HUES64 (cell line): ENCODE data around the gene KIAA1549.

Experiments
- H3K27ac ChIP-seq: 2 replicates; pipeline ENCODE4 v1.7.0; 2013; ENCODE audit warnings: low read depth, low read length, inconsistent platforms
- H3K27me3 ChIP-seq: 2 replicates; pipeline ENCODE4 v1.6.1; 2013; ENCODE audit warnings: mild to moderate bottlenecking, low read length; ENCODE audit not compliant: insufficient read depth
- H3K36me3 ChIP-seq: 2 replicates; pipeline ENCODE4 v1.6.1; 2013; ENCODE audit warnings: mild to moderate bottlenecking, low read length; ENCODE audit not compliant: insufficient read depth
- H3K4me1 ChIP-seq: 2 replicates; pipeline ENCODE4 v1.6.1; 2013; ENCODE audit warnings: mild to moderate bottlenecking, low read length, moderate library complexity; ENCODE audit not compliant: insufficient read depth
- H3K4me3 ChIP-seq: 2 replicates; pipeline ENCODE4 v1.5.1; 2013; ENCODE audit warnings: mild to moderate bottlenecking, low read length, moderate library complexity
- H3K9ac ChIP-seq: 2 replicates; pipeline ENCODE4 v1.6.1; 2013; ENCODE audit warnings: mild to moderate bottlenecking, low read depth, low read length
- H3K9me3 ChIP-seq: 2 replicates; pipeline ENCODE4 v1.6.1; 2013; ENCODE audit warnings: low read depth, low read length; ENCODE audit not compliant: insufficient read depth
- WGBS: fragments of 150-250, 120-280 bp; methylation state at CpG from one replicate; pipeline ENCODE4 v1.1.7; 2013; ENCODE audit warnings: missing lambda C conversion rate; 5-methylcytosine and 5-hydroxymethylcytosine counted together

Gene KIAA1549

GRCh38 chr7:138974103-138974502 is 7.1 kb downstream of the KIAA1549 start:
- H3K9ac ChIP-seq, result no peak overlapping the region
- no peak overlapping the region for H3K4me3 ChIP-seq
- WGBS, result 56% methylated on average over 4 of the region's 4 CpGs
- H3K4me1 ChIP-seq, result peaks cover 44% of the 10 kb centered on the region
- H3K27me3 ChIP-seq, result no peaks in the 10 kb centered on the region
- no peak overlapping the region for H3K27ac ChIP-seq
- H3K36me3 ChIP-seq, result no peaks in the 10 kb centered on the region
- no peaks in the 10 kb centered on the region for H3K9me3 ChIP-seq

GRCh38 chr7:138970952-138971351 is 10.2 kb downstream of the KIAA1549 start:
- Histone ChIP-seq H3K9me3 (no peaks in the 10 kb centered on the region), H3K27ac (no peak overlapping the region), H3K4me1 (peaks cover 28% of the 10 kb centered on the region), H3K4me3 (no peak overlapping the region), H3K27me3 (no peaks in the 10 kb centered on the region), H3K9ac (no peak overlapping the region), H3K36me3 (no peaks in the 10 kb centered on the region)
- WGBS, result 90% methylated on average over 6 of the region's 6 CpGs

DNA sequence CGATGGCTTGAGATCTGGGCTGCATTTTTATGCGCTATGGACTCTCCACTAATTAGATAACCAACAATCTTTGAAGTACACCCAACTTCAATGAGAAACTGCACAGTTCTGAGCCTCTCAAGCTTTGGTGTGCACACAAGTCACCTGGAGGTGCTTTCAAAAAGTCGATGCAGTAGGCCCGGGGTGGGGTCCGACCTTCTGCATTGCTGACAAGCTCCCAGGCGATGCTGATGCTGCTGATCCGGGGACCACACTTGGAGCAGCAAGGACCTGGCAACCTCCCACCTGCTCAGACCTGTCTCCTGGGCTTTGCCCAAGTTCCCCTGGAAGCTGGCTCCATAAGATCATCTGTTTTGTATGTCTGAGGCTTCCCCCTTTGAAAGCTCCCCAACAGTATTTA is 10.7 kb downstream of the KIAA1549 start:
- peaks cover 23% of the 10 kb centered on the region for H3K4me1 ChIP-seq
- no peaks in the 10 kb centered on the region for H3K27me3 ChIP-seq
- H3K4me3 ChIP-seq, result no peak overlapping the region
- H3K9me3 ChIP-seq, result no peaks in the 10 kb centered on the region
- 93% methylated on average over 7 of the region's 7 CpGs for WGBS
- no peak overlapping the region for H3K27ac ChIP-seq
- H3K9ac ChIP-seq, result no peak overlapping the region
- no peaks in the 10 kb centered on the region for H3K36me3 ChIP-seq

GRCh38 chr7:138967159-138967558 is 14.0 kb downstream of the KIAA1549 start:
- Histone ChIP-seq H3K27me3 (no peaks in the 10 kb centered on the region), H3K4me1 (no peaks in the 10 kb centered on the region), H3K9me3 (no peaks in the 10 kb centered on the region), H3K4me3 (no peak overlapping the region), H3K36me3 (no peaks in the 10 kb centered on the region), H3K27ac (no peak overlapping the region), H3K9ac (no peak overlapping the region)
- WGBS, result 93% methylated on average over 4 of the region's 4 CpGs

GRCh38 chr7:138964624-138965436 is 16.4 kb downstream of the KIAA1549 start:
- H3K9ac ChIP-seq, result no peak overlapping the region
- H3K36me3 ChIP-seq, result no peaks in the 10 kb centered on the region
- no peaks in the 10 kb centered on the region for H3K9me3 ChIP-seq
- 94% methylated on average over 15 of the region's 15 CpGs for WGBS
- H3K27me3 ChIP-seq, result no peaks in the 10 kb centered on the region
- peaks cover under 1% of the 10 kb centered on the region for H3K4me1 ChIP-seq
- no peak overlapping the region for H3K4me3 ChIP-seq
- H3K27ac ChIP-seq, result no peak overlapping the region

- H3K27ac ChIP-seq, result no peak overlapping the region
- 95% methylated on average over 5 of the region's 5 CpGs for WGBS
Observed at GRCh38 chr7:138963675-138964074, 17.5 kb downstream of the KIAA1549 start.

GRCh38 chr7:138962561-138963270 is 18.5 kb downstream of the KIAA1549 start:
- 92% methylated on average over 10 of the region's 10 CpGs for WGBS
- Histone ChIP-seq H3K4me3 (no peak overlapping the region), H3K27me3 (no peaks in the 10 kb centered on the region), H3K9me3 (no peaks in the 10 kb centered on the region), H3K4me1 (peaks cover 8% of the 10 kb centered on the region), H3K27ac (no peak overlapping the region), H3K36me3 (no peaks in the 10 kb centered on the region), H3K9ac (no peak overlapping the region)

More at GRCh38 chr7:138963675-138964074, 17.5 kb downstream of the KIAA1549 start:
- Histone ChIP-seq H3K27me3 (no peaks in the 10 kb centered on the region), H3K9me3 (no peaks in the 10 kb centered on the region), H3K4me3 (no peak overlapping the region), H3K9ac (no peak overlapping the region), H3K4me1 (peaks cover 8% of the 10 kb centered on the region), H3K36me3 (no peaks in the 10 kb centered on the region)

- Histone ChIP-seq H3K27ac (no peak overlapping the region), H3K9ac (no peak overlapping the region), H3K4me3 (no peak overlapping the region), H3K9me3 (no peaks in the 10 kb centered on the region), H3K36me3 (no peaks in the 10 kb centered on the region), H3K4me1 (peaks cover 8% of the 10 kb centered on the region), H3K27me3 (no peaks in the 10 kb centered on the region)
- WGBS, result 72% methylated on average over 8 of the region's 8 CpGs
Observed at GRCh38 chr7:138961159-138961558, 20.0 kb downstream of the KIAA1549 start.

- WGBS, result 88% methylated on average over 6 of the region's 6 CpGs
- Histone ChIP-seq H3K9ac (no peak overlapping the region), H3K4me1 (peaks cover 17% of the 10 kb centered on the region), H3K9me3 (no peaks in the 10 kb centered on the region), H3K27ac (no peak overlapping the region), H3K36me3 (no peaks in the 10 kb centered on the region), H3K27me3 (no peaks in the 10 kb centered on the region), H3K4me3 (no peak overlapping the region)
Observed at GRCh38 chr7:138958391-138958956, 22.7 kb downstream of the KIAA1549 start.

- H3K9ac ChIP-seq, result no peak overlapping the region
- no peak overlapping the region for H3K27ac ChIP-seq
- 97% methylated on average over 16 of the region's 16 CpGs for WGBS
Observed at GRCh38 chr7:138957753-138958390, 23.3 kb downstream of the KIAA1549 start.

DNA sequence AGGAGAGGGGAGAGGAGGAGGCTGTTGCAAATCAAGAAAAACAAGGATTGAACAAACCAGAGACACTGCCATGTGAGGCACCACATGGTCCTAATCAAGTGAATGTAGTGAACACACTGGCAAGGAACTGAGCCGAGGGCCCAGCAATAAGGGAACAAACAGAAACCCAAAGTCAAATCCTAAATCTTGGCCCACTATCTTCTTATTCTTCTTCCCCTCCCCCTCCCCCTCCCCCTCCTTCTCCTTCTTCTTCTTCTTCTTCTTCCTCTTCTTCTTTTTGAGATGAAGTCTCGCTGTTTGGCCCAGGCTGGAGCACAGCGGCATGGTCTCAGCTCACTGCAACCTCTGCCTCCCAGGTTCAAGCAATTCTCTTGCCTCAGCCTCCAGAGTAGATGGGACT is 24.0 kb downstream of the KIAA1549 start:
- Histone ChIP-seq H3K27ac (no peak overlapping the region), H3K27me3 (no peaks in the 10 kb centered on the region), H3K4me3 (no peak overlapping the region), H3K36me3 (no peaks in the 10 kb centered on the region), H3K4me1 (peaks cover 22% of the 10 kb centered on the region), H3K9me3 (no peaks in the 10 kb centered on the region), H3K9ac (no peak overlapping the region)
- WGBS, result 96% methylated on average over 3 of the region's 3 CpGs

More at GRCh38 chr7:138957753-138958390, 23.3 kb downstream of the KIAA1549 start:
- peaks cover 17% of the 10 kb centered on the region for H3K4me1 ChIP-seq
- no peaks in the 10 kb centered on the region for H3K9me3 ChIP-seq
- H3K4me3 ChIP-seq, result no peak overlapping the region
- no peaks in the 10 kb centered on the region for H3K27me3 ChIP-seq
- H3K36me3 ChIP-seq, result no peaks in the 10 kb centered on the region
